NCI-H510A treated with DMSO at 0.1 percent for 48 hours (cell line): ENCODE measurements around the gene LARGE1.
"Not testable (repeated sequence)": the region's sequence is repeated elsewhere in the genome, so short reads cannot be mapped to it uniquely, and the experiment has no call there.

Source experiments
- DNase-seq: peaks from one replicate; lab custom pipeline; 2025; lab: John Stamatoyannopoulos, UW

LARGE1 gene

DNA sequence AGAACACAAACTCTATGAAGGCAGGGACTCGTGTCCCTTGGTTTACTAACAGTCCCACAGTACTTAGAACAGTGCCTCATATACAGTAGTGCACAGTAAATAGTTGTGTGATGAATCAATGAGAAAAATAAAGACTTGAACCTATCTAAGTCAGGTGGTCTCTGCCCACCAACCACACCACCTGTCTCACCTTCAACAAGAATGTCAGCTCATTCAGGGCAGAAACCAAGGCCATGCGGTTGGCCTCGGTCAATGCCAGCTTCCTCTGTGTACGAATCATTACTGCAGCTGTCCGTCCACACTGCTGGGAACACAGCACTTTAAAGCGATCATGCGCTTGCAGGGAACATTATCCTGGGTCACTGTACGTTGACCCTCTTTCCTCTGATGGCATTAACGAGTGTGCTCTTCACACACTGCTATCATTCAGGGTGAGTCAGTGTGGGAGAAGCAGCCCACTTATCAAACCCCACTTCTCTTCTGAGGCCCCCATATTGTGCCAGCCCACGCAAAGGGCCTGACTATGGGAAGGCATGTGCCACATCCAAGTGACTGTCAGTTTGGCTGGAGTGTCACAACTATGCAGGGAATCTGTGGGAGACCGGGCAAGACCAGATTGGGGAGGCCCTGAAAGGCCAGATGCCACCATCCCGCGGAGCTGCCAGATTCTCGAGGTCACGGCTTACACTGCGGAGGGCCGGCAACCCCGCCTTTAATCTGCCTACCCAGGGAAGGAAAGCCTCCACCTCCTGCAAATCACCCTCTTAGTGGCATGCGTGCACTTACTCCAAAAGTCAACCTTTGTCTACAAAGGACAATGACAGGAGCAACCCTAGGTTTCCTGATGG is 36.1 kb downstream of the LARGE1 start:
- no peak for DNase-seq

DNA sequence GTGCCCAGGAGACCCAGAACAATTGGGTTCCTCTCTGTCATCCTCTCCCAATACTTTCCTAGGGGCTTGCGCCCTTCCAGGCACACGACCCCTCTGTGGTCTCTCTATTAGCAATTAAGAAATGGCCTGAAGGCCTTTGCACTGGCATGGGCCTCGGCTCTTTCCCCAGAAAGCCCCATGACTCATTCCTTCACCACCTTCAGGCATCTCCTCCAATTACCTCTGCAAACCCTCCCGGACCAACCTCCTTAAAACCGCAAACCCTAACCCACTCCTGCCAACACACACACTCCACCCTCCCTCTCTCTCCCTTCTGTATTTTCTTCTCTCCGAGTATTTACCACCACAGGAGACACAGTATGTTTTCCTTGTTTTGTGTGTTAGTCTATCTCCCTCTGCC is 36.7 kb downstream of the LARGE1 start:
- DNase-seq: no peak

DNA sequence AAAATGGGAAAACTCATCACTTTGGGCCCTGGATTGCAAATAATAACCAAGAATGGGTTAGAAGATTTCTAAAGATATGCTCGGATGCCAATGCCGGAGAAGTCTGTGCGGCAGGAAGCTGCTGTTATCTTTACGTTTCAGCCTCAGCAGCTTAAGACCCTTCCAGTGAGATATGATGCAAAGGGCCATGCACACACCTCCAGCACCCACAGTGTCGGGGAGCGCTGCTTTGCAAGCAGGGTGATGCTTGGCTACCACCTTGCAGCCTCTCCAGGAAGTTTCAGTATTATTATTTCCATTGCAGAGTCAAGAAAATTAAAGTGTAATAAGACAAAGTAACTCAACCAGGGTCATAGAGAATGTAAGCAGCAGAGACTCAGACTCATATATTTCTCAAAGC is 37.3 kb downstream of the LARGE1 start:
- no peak for DNase-seq

DNA sequence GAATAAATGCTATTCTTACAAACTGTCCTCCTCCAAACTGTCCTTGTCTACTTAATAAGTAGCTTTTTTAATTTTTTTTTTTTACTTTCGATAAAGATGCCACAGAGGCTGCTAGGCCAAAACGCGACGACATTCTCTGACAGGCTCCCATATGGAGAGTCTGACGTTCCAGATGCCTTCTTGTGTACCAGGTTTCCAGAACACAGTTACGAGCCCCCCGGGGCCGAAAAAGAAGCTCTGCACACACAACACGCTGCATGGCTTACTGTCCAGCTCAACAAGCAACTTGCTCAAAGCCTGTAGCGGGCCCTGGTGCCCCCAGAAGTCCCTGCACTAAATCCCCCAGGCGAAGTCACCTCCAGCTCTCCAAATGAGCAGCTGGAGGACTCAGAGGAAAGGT is 39.3 kb downstream of the LARGE1 start:
- DNase-seq: no peak

DNA sequence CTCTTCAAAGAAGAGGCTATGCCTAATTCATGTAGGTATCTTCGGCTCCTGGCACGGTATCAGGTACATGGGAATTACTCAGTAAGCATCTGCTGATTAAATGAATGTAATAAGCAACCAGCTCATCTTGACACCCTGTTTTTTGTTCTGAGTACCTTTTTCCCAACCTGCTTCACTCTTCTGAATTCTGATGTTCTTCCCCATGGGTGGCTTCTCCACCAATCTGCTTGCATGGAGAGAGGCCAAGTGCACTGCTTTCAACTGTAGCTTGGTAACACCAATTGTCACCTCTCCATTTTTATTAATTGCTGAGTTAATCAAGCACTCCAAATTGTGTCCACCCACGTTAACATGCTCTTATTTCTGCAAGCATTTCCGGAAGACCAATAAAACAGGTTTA is 40.5 kb downstream of the LARGE1 start:
- DNase-seq: no peak

DNA sequence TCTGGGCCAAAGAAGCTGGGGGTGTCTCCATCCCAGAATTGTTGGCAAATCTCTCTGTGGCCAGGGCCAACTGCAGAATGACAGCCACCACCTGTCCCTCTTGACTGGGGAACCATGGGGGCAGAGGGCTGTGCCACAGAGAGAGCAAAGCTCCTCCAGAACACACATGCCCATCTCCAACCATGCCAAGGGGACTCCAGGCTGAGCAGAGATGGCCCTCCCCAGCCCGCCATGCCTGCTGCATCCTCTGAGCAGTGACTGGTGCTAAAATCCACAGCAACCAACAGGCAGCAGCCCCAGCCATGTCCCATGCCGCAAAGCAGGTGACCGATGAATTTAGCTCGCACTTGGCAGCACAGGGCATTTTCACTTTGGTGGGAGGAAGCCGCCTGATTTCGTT is 45.0 kb downstream of the LARGE1 start:
- DNase-seq: no peak

DNA sequence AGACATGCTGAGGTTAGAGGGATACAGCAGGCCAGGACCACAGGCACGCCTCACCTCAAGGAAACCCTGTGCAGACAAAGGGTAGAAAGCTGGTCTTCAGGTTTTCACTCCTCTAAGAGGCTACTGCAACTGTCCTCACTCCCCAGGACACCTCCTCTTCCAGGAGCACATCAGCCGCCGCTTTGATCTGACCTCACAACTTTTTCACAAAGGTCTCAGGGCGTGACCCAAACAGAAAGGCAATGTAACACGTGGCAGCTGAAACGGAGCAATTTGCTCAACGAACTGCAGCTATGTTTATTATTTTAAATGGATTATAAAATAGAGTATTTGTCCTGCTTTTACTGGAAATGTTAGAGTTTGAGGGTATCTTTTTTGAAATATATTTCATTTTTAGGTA is 46.1 kb downstream of the LARGE1 start:
- DNase-seq: no peak

DNA sequence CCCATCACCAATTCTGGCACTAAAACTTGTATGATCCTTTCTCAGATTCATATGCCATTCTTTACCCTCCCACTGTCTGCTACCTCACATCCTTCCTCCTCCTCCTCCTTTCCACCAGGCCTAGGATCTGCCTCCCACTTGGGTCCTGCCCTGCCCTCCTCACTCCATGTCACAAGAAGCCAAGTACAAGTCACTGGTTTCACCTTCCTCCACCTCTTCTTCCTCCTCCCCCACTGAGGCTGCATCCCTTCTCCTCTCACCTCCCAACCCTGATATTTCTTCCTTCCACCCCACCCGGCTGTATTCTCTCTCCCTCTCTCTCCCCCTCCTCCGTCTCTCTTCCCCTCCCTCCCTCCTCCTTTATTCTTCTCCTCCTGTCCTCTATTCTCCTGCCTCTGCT is 46.6 kb downstream of the LARGE1 start:
- no peak for DNase-seq

DNA sequence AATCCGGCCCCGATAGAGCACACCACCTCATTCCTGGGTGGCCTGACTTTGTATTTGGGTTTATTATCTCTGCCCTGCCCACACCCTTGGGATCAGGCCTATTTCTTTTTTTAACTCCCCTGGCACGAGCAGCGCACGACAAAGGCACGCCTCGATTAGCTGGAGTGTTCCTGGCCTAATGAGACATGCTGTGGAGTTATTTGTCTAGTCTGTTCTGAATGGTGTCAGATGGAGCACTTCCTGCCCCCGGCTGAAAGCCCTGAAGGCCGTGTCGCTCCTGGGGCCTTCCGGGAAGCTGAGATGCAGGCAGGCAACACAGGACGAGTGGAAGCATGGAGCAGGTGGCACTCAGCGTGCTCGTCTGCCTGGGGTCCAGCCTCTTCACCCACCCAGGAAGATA is 47.1 kb downstream of the LARGE1 start:
- no peak for DNase-seq

DNA sequence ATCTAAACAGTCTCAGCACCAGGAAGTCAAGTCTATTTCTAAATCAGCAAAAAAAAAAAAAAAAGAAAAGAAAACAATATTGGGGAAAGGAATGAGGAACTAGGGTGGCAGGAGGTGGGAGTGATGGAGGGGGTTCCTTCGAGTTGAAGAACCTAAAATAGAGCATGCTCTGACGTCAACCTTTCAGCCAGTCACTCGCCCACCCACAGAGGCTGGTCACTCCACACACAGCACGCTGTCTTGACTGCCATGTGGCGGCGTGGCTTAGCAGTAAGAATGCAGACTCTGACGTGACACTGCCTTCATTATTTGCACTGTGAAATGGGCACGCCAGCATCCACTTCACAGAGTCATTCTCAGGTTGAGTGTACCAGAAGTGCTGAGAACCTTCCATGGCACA is 48.3 kb downstream of the LARGE1 start:
- DNase-seq: no peak

DNA sequence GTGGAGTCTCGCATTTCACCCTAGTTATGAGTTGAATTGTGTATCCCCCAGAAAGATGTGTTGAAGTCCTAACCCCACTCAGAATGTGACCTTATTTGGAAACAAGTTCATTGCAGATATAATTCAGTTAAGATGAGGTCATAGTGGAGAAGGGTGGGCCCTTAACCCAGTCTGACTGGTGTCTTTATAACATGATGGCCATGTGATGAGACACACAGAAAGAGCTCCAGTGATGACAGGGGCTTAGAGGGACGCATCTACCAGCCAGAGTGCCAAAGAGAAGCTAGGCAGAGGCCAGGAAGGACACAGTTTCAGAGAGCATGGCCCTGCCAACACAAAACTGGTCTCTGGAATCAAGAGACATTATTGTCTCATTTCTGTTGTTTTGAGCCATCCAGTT is 50.3 kb downstream of the LARGE1 start:
- DNase-seq: no peak

DNA sequence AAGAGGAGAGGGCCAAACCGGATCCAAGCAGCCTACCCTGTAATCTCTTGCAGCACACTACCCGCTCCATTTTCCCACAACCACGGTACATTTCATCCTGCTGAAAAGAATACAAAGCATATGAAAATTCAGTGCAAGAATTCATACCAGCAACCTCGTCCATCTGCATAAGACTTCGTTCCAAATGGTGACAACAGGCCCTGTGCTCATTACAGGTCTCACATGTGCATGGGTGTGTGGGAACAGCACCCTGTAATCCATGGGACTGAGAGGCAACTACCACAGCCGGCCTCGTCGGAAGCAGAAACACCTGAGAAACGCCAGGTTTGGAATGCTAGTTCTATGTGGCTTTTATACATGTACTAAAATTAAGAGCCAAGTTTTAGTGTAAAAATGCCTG is 52.3 kb downstream of the LARGE1 start:
- DNase-seq: no peak

DNA sequence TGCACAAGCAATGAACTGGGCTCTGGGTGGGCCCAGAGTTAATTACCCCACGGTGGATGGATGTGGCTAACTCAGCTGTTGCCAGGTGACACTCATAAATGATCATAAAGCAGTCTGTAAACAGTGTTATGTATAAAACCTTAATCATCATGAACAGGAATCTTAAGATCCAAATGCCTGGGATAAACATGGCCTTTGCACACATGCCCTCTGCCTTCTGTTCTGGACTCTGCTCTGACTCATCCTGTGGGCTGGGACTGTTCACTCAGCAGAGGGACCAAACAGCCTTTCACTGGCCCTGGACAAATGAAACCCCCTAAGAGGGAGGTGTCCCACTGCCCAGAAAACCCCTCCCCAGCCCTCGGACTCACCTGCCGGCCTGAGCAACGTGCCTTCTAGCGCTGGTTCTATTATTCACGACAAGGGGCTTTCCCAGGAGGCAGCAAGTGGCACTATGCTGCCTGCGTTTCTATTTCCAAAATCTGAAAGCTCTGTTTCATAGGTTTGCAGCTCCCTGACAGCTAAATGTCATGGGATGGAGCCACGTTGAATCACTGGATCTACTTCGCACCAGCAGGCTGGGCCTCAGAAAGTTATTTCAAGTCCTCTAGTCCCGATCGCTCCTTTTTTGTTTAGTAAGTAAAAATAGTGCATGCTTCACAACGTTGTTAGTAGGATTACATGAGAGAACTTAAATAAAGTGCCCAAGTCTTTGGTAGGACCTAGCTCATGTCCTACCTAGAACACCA is 53.0 kb downstream of the LARGE1 start:
- DNase-seq: no peak

DNA sequence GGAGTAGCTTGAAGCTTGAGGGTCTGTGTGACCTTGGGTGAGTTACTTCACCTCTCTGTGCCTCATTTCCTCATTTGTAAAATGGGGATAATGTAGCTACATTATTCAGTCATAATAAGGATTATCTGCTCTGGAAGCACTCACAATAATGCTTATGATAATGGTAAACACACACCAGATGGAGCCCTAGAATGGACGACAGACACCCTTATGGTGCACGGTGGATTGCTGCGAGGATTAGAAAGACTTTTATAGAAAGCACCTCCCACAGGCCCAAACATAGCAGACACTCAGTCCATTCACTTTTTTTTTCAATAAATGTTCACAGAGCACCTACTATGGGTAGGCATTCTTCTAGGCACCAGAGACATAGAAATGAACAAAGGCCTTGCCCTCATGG is 53.8 kb downstream of the LARGE1 start:
- no peak for DNase-seq

DNA sequence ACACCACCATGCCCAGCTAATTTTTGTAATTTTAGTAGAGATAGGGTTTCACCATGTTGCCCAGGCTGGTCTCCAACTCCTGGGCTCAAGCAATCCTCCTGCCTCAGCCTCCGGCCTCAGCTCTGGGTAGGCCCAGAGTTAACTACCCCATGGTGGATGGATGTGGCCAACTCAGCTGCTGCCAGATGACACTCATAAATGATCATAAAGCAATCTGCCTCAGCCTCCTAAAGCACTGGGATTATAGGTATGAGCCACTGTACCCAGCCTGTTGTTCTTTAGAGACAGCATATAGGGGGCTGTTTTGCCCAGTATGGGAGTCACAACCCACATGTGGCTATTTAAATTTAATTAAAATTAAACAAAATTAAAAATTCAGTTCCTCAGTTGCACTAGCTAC is 54.3 kb downstream of the LARGE1 start:
- no peak for DNase-seq

DNA sequence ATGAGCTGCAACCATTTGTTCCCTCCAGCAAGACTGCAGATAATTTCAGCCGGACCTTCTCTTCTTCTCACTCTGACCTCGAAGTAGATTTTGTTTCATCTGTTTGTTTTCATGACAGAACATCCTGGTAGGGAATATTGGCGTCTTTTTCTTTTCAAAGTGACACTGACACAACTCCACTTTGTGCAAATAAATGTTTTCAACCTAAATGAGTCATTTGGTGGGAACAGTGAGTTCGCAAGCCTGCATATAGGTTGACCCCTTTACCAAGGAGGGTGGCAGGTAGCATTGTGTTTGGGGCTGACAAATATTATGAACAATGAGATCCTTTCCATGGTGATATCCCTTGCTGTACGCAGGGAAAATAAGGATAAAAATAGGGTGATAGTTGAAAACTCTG is 55.0 kb downstream of the LARGE1 start:
- no peak for DNase-seq

DNA sequence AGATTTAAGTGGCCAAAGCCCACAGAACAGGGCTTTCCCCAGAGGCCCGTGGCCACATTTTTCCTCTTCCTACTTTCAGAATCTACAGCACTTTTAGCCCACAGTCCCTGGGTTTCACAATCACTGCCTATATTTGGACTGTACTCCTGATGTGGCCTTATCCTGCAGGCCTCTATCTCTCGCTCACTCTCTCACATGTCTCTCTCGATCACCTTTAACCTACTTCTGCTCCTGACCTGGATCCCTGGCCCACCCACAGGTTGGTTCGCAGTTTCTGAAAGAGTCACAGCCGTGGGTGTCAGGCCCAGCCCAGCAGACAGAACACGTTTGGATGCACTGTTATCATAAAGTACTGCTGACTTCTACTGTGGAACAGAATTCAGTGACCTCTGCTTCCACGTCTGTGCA is 55.5 kb downstream of the LARGE1 start:
- DNase-seq: no peak

DNA sequence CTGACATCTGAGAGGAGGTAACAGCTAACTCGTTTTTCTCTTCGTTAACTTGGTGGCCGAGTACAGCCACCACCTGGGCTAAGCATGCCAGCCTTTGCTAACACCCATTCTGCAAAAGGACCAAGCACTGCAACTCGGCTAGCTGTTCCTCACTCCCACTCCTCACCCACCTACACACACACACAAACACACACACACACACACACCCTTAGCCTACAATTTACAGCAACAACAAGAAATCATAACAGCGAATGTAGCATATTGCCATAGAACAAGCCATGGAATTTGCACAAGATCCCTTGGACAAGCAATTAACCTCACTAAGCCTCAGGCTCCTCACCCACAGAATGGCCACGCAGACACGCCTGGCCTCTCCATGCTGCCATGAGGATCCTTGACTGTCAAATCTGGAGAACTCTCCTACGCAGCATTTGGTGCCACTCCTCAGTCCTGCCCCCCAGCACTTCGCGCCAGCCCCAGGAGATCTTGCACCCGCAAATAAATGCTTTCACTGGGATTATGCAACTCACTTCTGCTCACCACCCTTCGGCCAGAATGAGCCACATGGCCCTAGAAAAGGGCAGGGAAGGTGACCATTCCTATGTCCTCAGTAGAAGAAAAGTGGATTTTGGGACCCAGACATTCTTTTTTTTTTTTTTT is 58.9 kb downstream of the LARGE1 start:
- no peak for DNase-seq

DNA sequence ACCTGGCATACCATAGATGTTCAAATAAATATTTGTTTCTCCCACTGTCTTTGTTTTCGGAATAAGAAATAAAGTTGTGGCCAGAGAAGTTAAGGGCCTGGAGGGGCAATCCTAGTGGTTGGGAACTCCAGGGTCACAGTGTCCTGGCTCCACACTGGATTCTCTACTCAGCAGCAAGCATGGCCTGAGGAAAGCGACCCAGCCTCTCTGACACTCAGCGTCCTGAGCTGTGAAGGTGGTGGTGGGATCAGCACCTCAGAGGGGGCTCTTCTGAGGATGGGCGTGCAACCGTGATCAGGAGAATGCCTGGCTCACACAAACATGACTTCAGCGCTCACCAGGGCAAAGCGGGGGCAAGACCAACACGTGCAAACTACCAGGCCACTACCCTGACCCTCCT is 59.9 kb downstream of the LARGE1 start:
- no peak for DNase-seq

DNA sequence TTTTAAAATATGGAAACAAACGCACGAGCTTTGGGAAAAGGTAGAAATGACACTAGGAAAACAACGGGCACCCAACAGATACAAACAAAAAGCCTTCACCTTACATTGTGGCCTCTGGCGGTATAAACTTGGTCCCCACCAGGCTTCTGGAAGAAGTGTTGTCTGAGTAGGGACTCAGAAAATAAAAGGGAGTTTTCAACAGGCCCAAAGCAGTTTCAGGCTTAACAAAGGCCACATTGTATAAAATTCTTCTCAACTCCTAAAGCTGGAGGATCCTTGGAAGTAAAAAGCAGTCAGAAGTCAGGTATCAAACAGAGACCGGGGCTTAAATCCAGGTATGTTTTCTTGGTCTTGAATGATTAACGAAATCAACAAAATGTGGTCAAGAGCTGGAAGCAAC is 61.0 kb downstream of the LARGE1 start:
- DNase-seq: no peak

DNA sequence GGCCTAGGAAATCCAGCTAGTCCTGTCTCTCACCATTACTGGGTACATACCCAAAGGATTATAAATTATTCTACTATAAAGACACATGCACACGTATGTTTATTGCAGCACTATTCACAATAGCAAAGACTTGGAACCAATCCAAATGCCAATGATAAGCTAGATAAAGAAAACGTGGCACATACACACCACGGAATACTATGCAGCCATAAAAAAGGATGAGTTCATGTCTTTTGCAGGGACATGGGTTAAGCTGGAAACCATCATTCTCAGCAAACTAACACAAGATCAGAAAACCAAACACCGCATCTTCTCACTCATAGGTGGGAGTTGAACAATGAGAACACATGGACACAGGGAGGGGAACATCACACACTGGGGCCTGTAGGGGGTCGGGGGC is 61.6 kb downstream of the LARGE1 start:
- DNase-seq: not testable (repeated sequence)

DNA sequence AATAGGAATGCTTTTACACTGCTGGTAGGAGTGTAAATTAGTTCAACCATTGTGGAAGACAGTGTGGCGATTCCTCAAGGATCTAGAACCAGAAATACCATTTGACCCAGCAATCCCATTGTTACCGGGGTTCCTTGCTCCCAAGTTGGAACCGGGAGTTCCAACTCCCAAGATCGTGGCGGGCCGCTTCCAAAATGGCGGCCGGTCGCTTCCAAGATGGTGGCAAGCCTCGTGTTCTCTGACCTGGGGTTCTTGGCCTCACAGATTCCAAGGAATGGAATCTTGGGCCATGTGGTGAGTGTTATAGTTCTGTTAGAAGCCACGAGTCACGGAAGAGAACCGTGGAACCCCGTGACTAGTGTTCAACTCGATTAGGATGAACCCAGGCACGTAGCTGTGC is 62.5 kb downstream of the LARGE1 start:
- not testable (repeated sequence) for DNase-seq

DNA sequence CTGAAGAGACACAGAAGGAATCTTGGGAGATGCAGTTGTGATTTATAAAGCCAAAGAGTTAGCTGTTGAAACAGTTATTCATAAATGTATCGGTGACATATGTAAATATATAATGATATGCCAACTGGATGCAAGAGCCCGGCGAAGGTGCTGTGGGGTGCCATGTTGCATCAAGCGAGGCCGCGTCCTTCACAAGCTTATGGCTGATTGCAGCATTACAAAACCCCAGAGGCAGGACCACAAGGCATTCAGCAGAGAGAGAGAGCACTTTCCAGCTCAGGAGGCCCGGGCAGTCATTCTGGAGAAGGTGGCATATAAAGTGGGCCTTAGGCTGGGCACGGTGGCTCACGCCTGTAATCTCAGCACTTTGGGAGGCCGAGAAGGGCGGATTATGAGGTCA is 65.6 kb downstream of the LARGE1 start:
- no peak for DNase-seq
